Measurements from ENCODE around the gene ZNF217.

GRCh38 chr20:53529658-53530057 lies 64.0 kb downstream of the ZNF217 start:
- TF ChIP-seq EP300 (IDR thresholded peaks at IDR 0.05; ENCODE audit: borderline replicate concordance), result no peak
- TF ChIP-seq, protein P1, sequence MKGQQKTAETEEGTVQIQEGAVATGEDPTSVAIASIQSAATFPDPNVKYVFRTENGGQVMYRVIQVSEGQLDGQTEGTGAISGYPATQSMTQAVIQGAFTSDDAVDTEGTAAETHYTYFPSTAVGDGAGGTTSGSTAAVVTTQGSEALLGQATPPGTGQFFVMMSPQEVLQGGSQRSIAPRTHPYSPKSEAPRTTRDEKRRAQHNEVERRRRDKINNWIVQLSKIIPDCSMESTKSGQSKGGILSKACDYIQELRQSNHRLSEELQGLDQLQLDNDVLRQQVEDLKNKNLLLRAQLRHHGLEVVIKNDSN (IDR thresholded peaks at IDR 0.05), result no peak

Measured in Ishikawa (cell line).